Endothelial cell of umbilical vein (primary cell): ENCODE measurements around the gene EMX1. TPM values are rescaled to one million over a fixed set of nuclear protein-coding genes. Genes with fewer than 3 reads are reported as not detected.

ENCODE experiments used
- BruUV-seq: library from RNA; stranded (reverse); fragments of 400-500 nt; replicated peaks from 2 replicates; lab custom pipeline; 2021; lab: Mats Ljungman, UMichigan
- CTCF ChIA-PET: fragments of 300-600, 350-600 bp; sonication (Branson Sonifier 250); formaldehyde crosslinking; loops from one replicate; lab custom pipeline; 2021; ENCODE audit warnings: antibody characterized with exemption, inconsistent platforms; lab: Charles Lee
- POLR2A ChIA-PET: fragments of 300-600, 350-600 bp; sonication (Branson Sonifier 250); formaldehyde crosslinking; loops from one replicate; lab custom pipeline; 2021; ENCODE audit warnings: antibody characterized with exemption, inconsistent platforms; lab: Charles Lee
- DNase-seq: peaks from one replicate; pipeline ENCODE4 v3.0.0-alpha.2; 2011; ENCODE audit warnings: low read depth, low spot score
- FAIRE-seq: peaks from 2 replicates; lab custom pipeline; 2011; peaks lifted over from hg19 to GRCh38; lab: Jason Lieb, UNC
- H2AFZ ChIP-seq: 2 replicates; pipeline ENCODE4 v1.6.0; 2012; ENCODE audit warnings: low read depth, low read length, control low read depth, inconsistent platforms
- H3K27ac ChIP-seq: 2 replicates; pipeline ENCODE4 v1.5.1; 2011; ENCODE audit warnings: low read depth, mild to moderate bottlenecking, control low read depth, low read length, moderate library complexity; ENCODE audit not compliant: insufficient read depth
- H3K27me3 ChIP-seq, 2 experiments: 2 replicates each; pipeline versions ENCODE4 v1.6.0 to v1.6.1; 2011; ENCODE audit warnings: low read length in 2 of 2, mixed read lengths in 1 of 2; ENCODE audit not compliant: control insufficient read depth in 2 of 2, insufficient read depth in 2 of 2
- H3K36me3 ChIP-seq, 2 experiments: 2 replicates in 1 of 2; 3 replicates in 1 of 2; pipeline ENCODE4 v1.5.1; 2011; ENCODE audit warnings: low read length in 2 of 2, mild to moderate bottlenecking in 1 of 2, moderate library complexity in 1 of 2; ENCODE audit not compliant: control insufficient read depth in 2 of 2, insufficient read depth in 2 of 2; ENCODE audit errors: extremely low read depth in 1 of 2
- H3K4me1 ChIP-seq: 3 replicates; pipeline ENCODE4 v1.5.1; 2011; ENCODE audit warnings: mild to moderate bottlenecking, low read length; ENCODE audit not compliant: control insufficient read depth, insufficient read depth; ENCODE audit errors: extremely low read depth
- H3K4me2 ChIP-seq: 2 replicates; pipeline ENCODE4 v1.6.1; 2011; ENCODE audit warnings: low read length, control low read depth, mixed read lengths; ENCODE audit not compliant: insufficient read depth
- H3K4me3 ChIP-seq, 3 experiments: fragments of 200-600 bp in 1 of 3; sonication (generic), shearing (Covaris generic) in 1 of 3; replicated peaks in 1 of 3; 2 replicates each; pipeline ENCODE4 v1.5.1; 2011 to 2016; ENCODE audit warnings: control low read depth in 3 of 3, low read length in 3 of 3, mild to moderate bottlenecking in 2 of 3, inconsistent platforms in 1 of 3, low read depth in 1 of 3, moderate library complexity in 1 of 3; ENCODE audit not compliant: insufficient read depth in 1 of 3
- H3K79me2 ChIP-seq: 2 replicates; pipeline ENCODE4 v1.6.0; 2012; ENCODE audit warnings: low read length, inconsistent platforms; ENCODE audit not compliant: control insufficient read depth, insufficient read depth
- H3K9ac ChIP-seq: replicated peaks from 2 replicates; pipeline ENCODE3; 2011; ENCODE audit warnings: low read length, control low read depth; ENCODE audit not compliant: insufficient read depth; ENCODE audit errors: extremely low read depth
- H3K9me1 ChIP-seq: replicated peaks from 3 replicates; pipeline ENCODE4 v1.6.0; 2011; ENCODE audit warnings: mild to moderate bottlenecking, low read length; ENCODE audit not compliant: control insufficient read depth, insufficient read depth; ENCODE audit errors: extremely low read depth
- H3K9me3 ChIP-seq: replicated peaks from 2 replicates; pipeline ENCODE4 v1.5.1; 2012; ENCODE audit warnings: low read length, inconsistent platforms; ENCODE audit not compliant: control insufficient read depth, insufficient read depth
- H4K20me1 ChIP-seq: replicated peaks from 2 replicates; pipeline ENCODE3; 2011; ENCODE audit warnings: mild to moderate bottlenecking, low read length; ENCODE audit not compliant: control insufficient read depth, insufficient read depth; ENCODE audit errors: extremely low read depth
- EZH2 ChIP-seq: IDR thresholded peaks from 2 replicates; pipeline ENCODE4 v1.6.1; 2012; ENCODE audit warnings: borderline replicate concordance, low read depth, mild to moderate bottlenecking, moderate library complexity, low read length, inconsistent platforms; ENCODE audit not compliant: severe bottlenecking
- JUN ChIP-seq: IDR thresholded peaks from 2 replicates; pipeline ENCODE4 v1.6.1; 2011; ENCODE audit warnings: borderline replicate concordance, low read depth; ENCODE audit not compliant: insufficient read length, insufficient read depth
- MAX ChIP-seq: IDR thresholded peaks from 2 replicates; pipeline ENCODE4 v1.6.1; 2011; ENCODE audit not compliant: insufficient read depth, insufficient read length
- POLR2A ChIP-seq: IDR thresholded peaks from 2 replicates; pipeline ENCODE4 v1.6.1; 2012; ENCODE audit warnings: low read depth, mild to moderate bottlenecking, control low read depth, low read length
- dilution Hi-C: fragments of 300-500 bp; cut with MboI; formaldehyde crosslinking; loops from one replicate; pipeline ENCODE4 v1.15.0; 2019; ENCODE audit warnings: low sequenced_read_pairs; ENCODE audit not compliant: extremely low pct_ligation_motif_present
- intact Hi-C: fragments of 100-400 bp; cut with micrococcal nuclease; formaldehyde crosslinking; loops from one replicate; pipeline ENCODE4 v1.10.0; 2022
- polyA plus RNA-seq, 4 experiments: library from polyadenylated mRNA; depleted of rRNA in 3 of 4; stranded (reverse) in 3 of 4; unstranded in 1 of 4; fragments of >200 nt; gene quantifications; 2 replicates each; pipeline versions ENCODE4 v1.2.1 to v1.2.3, GENCODE V29; 2011 to 2012; ENCODE audit warnings: missing spikeins in 1 of 4
- total RNA-seq: library from RNA; stranded (reverse); gene quantifications from 2 replicates; pipeline ENCODE4 v1.2.3, GENCODE V29; 2021
- TF ChIP-seq, protein P1 (sequence below), 2 donors: IDR thresholded peaks; 1 replicate in 1 of 2; 2 replicates in 1 of 2; pipeline ENCODE4 v1.5.1; 2011; ENCODE audit warnings: low read length in 2 of 2, mild to moderate bottlenecking in 2 of 2, moderate library complexity in 2 of 2, control low read depth in 1 of 2, inconsistent platforms in 1 of 2, low read depth in 1 of 2; ENCODE audit not compliant: insufficient read depth in 1 of 2; ENCODE audit errors: extremely low read depth in 1 of 2

EMX1 gene
- total and polyA plus RNA-seq, 2 donors (not counting 3 experiments of a cell fraction or from before 2014, with no cell fraction given) = not detected

- POLR2A ChIA-PET = no interaction called here
These were observed 45.4 kb upstream of the EMX1 start for GRCh38 chr2:72871880-72872279.

More at GRCh38 chr2:72871880-72872279, 45.4 kb upstream of the EMX1 start:
- Histone ChIP-seq H4K20me1 (no peaks in the 10 kb centered on the region), H3K27me3 (peaks cover 10 to 50% of the 10 kb centered on the region in 2 experiments), H3K9me1 (no peaks in the 10 kb centered on the region), H3K4me2 (no peak overlapping the region), H3K27ac (no peak overlapping the region), H3K9me3 (no peaks in the 10 kb centered on the region), H3K4me1 (no peaks in the 10 kb centered on the region), H3K4me3 (no peak overlapping the region), H2AFZ (no peak overlapping the region), H3K9ac (no peak overlapping the region), H3K79me2 (no peaks in the 10 kb centered on the region), H3K36me3 (no peaks in the 10 kb centered on the region)
- BruUV-seq = no TSS peak
- dilution Hi-C loops = no loop called here
- FAIRE-seq = no peak
- no peak for DNase-seq
- CTCF ChIA-PET = interaction anchor here (1.0 to 1.2 kb wide), 2 partner anchors 9 to 15 kb away, joined by 4 to 5 read pairs; partner anchors contain the start of gene SPR
- TF ChIP-seq JUN (no peak), MAX (no peak), EZH2 (no peak), POLR2A (no peak)
- TF ChIP-seq, protein P1, sequence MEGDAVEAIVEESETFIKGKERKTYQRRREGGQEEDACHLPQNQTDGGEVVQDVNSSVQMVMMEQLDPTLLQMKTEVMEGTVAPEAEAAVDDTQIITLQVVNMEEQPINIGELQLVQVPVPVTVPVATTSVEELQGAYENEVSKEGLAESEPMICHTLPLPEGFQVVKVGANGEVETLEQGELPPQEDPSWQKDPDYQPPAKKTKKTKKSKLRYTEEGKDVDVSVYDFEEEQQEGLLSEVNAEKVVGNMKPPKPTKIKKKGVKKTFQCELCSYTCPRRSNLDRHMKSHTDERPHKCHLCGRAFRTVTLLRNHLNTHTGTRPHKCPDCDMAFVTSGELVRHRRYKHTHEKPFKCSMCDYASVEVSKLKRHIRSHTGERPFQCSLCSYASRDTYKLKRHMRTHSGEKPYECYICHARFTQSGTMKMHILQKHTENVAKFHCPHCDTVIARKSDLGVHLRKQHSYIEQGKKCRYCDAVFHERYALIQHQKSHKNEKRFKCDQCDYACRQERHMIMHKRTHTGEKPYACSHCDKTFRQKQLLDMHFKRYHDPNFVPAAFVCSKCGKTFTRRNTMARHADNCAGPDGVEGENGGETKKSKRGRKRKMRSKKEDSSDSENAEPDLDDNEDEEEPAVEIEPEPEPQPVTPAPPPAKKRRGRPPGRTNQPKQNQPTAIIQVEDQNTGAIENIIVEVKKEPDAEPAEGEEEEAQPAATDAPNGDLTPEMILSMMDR (IDR thresholded peaks at IDR 0.05; ENCODE audit: extremely low read depth in 1 of 2, insufficient read depth in 1 of 2, low read depth in 1 of 2, low read length in 2 of 2) = no peak
- intact Hi-C loops = no loop called here
